Fibroblast of mammary gland (primary cell): Measurements from ENCODE around the gene TLE6.

Experiments
- DNase-seq: peaks from one replicate; pipeline ENCODE4 v3.0.0-alpha.2; 2010; ENCODE audit warnings: low read depth
- H3K4me3 ChIP-seq: 2 replicates; pipeline ENCODE4 v1.5.1; 2011; ENCODE audit warnings: low read depth, mild to moderate bottlenecking, low read length, moderate library complexity; ENCODE audit not compliant: control insufficient read depth
- TF ChIP-seq, protein P1 (sequence below): conservative IDR thresholded peaks from 2 replicates; pipeline ENCODE4 v1.5.1; 2011; ENCODE audit warnings: low read depth, low read length, inconsistent platforms; ENCODE audit not compliant: control insufficient read depth, insufficient read depth

The TLE6 gene

DNA sequence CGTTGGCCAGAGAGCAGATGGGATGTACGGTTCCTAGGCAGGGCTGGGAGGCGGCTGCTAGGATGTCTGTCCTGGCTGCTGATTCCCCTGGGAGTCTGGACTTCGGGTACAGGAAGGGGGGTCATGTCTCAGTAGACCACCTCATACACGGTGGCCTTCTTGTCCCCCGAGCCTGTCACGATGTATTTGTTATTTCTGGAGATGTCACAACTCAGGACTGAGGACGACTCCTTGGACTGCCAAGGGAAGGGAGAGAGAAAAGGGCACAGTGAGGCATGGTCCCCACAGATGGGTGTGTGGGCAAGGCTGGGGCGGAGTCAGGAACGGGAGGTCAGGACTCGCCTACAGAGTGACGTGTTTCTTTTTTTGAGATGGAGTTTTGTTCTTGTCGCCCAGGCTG lies 20.4 kb downstream of the TLE6 start:
- DNase-seq, result no peak
- H3K4me3 ChIP-seq, result no peak overlapping the region
- TF ChIP-seq, protein P1, sequence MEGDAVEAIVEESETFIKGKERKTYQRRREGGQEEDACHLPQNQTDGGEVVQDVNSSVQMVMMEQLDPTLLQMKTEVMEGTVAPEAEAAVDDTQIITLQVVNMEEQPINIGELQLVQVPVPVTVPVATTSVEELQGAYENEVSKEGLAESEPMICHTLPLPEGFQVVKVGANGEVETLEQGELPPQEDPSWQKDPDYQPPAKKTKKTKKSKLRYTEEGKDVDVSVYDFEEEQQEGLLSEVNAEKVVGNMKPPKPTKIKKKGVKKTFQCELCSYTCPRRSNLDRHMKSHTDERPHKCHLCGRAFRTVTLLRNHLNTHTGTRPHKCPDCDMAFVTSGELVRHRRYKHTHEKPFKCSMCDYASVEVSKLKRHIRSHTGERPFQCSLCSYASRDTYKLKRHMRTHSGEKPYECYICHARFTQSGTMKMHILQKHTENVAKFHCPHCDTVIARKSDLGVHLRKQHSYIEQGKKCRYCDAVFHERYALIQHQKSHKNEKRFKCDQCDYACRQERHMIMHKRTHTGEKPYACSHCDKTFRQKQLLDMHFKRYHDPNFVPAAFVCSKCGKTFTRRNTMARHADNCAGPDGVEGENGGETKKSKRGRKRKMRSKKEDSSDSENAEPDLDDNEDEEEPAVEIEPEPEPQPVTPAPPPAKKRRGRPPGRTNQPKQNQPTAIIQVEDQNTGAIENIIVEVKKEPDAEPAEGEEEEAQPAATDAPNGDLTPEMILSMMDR, result no peak

DNA sequence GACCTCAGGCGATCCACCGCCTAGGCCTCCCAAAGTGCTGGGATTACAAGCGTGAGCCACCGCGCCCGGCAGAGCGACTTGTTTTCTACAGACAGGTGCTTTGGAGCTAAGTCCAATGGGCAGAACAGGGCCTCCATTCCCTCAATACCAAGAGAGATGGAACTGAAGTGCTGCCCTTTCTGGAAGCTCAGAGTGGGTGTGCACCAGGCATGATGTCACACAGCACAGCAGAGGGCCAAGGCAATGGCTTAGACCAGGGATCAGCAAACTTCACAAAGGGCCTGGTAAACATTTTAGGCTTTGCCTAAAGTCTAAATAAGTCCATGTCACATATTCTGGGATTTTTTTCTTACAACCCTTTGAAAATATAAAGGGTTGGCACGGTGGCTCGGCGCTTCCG lies 21.3 kb downstream of the TLE6 start:
- TF ChIP-seq, protein P1, result no peak
- no peak for DNase-seq
- no peak overlapping the region for H3K4me3 ChIP-seq

DNA sequence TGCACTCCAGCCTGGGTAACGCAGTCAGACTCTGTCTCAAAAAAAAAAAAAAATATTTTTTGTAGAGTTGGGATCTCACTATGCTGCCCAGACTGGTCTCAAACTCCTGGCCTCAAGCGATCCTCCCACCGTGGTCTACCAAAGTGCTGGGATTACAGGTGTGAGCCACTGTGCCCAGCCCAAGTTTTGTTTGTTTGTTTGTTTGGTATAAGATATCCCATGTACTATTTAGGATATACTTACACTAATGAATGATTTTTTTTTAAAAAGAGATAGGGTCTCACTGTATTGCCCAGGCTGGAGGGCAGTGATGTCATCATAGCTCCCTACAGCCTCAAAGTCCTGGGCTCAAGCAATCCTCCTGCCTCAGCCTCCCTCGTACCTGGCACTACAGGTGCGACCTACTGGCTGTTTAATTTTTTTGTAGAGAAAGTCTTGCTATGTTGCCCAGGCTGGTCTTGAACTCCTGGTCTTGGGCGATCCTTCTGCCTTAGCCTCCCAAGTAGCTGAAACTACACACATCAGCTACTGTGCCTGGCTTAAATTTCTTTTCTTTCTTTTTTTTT lies 24.0 kb downstream of the TLE6 start:
- no peak overlapping the region for H3K4me3 ChIP-seq
- TF ChIP-seq, protein P1, result no peak
- no peak for DNase-seq

DNA sequence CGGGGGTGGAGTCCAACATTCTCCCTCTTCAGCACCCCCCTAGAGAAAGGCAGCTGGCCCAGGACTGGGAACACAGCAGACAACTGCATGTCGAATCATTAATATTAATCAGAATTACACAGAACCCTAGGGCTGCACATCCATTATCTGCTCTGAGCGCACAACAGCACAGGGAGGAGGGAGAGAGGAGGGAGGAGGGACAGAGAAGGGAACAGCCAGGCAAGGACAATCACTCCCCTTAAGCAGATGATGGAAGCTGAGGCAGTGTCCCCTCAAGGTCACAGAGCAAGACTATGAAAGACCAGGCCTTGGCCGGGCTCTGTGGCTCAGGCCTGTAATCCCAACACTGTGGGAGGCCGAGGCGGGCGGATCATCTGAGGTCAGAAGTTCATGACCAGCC lies 25.7 kb downstream of the TLE6 start:
- TF ChIP-seq, protein P1, result no peak
- no peak for DNase-seq
- no peak overlapping the region for H3K4me3 ChIP-seq

DNA sequence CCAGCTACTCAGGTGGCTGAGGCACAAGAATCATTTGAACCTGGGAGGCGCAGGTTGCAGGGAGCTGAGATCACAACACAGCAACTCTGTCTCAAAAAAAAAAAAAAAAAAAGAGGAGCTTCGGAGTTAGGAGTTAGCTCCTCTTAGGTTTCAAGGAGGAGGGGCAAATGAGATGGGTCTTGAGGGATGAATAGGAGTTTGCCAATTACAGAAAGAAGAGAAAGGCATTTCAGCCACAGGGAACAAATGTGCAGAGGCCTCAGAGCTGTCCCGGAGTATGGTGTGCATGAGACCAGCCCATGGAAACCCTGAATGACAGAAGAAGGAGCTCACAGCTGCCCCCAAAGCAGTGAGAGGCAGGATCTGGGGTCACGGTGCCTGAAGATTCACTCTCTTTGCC lies 27.2 kb downstream of the TLE6 start:
- DNase-seq, result no peak
- H3K4me3 ChIP-seq, result no peak overlapping the region
- TF ChIP-seq, protein P1, result no peak

DNA sequence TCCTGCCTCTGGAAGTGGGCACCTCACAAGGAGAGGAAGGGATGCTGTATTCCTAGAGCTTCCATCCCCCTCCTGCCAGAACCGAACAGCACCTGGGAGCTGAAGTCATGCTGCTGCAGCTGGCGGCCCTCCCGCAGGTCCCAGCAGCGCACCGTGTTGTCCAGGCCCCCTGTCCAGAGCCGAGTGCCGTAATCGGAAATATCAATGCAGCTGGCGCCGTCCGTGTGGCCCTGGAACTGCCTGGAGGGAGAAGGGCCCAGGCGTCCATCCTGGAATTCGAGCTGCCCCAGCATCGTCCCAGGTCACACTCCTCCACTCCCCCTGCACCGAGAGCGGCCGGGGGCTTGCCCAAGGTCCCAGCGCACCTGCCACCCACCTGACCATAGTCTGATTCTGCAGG lies 28.0 kb downstream of the TLE6 start:
- no peak overlapping the region for H3K4me3 ChIP-seq
- TF ChIP-seq, protein P1, result no peak
- DNase-seq, result no peak
